Measurements from ENCODE around the gene ATRIP.
A peak's percentile ranks its signal among the peaks of the same experiment; 100 is the strongest.

ATRIP gene

DNA sequence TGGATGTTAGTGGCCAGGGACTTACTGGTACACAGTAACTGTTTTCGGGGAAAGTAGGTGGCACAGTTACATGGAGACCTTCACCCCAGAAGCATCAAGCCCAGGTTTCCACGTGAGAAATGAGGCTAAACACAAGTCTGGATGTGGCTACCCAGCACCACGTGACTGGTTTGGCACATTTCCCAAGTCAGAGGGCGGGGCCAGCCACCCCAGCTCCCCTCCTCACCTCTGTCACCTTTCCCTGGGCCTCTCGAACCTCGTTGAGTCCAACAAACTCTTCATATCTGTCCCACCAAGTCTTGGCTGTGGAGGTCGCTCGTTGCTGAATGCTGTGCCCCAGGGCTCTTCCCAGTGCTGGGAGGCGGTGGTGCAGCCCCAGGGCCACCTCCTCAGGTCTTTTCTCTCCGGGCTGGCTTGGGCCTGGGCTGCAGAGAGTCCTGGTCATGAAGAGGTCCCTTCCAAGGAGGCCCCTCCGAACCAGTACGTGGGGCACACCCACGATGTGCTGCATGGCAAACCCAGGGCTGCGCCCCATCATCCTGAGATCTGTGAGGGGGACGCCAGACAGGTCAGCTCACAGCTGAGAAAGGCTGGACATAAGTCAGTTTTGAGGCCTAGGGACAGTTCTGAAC, 11.8 kb upstream of the ATRIP start:
- Histone ChIP-seq H3K27me3 (ENCODE audit: control insufficient read depth in 1 of 2, insufficient read depth in 2 of 2, low read length in 2 of 2) (no peaks in the 10 kb centered on the region), H3K36me3 (ENCODE audit: insufficient read depth, low read length) (peaks cover 14% of the 10 kb centered on the region), H3K9ac (ENCODE audit: low read length) (no peak overlapping the region), H3K9me3 (ENCODE audit: low read length) (no peaks in the 10 kb centered on the region), H3K4me1 (ENCODE audit: insufficient read depth, low read length) (peaks cover 20% of the 10 kb centered on the region), H3K27ac (ENCODE audit: low read depth, low read length) (peak overlapping the region; percentile 28), H3K4me3 (ENCODE audit: low read depth in 1 of 2, low read length in 2 of 2) (no peak overlapping the region)

DNA sequence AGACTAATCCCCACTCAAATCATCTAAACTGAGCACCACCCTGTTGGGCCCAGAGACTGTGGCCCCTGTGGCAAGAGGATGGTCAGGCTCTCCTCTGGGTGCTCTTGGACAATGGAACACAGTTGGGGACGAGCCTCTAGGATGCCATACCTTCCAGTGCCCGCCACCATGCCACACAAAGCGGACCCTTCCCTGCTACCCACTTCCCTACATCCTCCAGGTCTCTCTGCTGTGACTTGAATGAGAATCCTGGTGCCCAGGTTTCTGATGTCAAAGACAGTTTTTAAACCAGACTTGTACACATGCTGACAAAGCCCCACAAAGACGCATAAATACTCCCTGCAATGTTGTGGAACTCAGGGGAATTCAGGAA, 11.3 kb upstream of the ATRIP start:
- H3K27me3 ChIP-seq (ENCODE audit: control insufficient read depth in 1 of 2, insufficient read depth in 2 of 2, low read length in 2 of 2), result no peaks in the 10 kb centered on the region
- H3K9me3 ChIP-seq (ENCODE audit: low read length), result no peaks in the 10 kb centered on the region
- H3K36me3 ChIP-seq (ENCODE audit: insufficient read depth, low read length), result peaks cover 14% of the 10 kb centered on the region
- no peak overlapping the region for H3K9ac ChIP-seq (ENCODE audit: low read length)
- peak overlapping the region; percentile 28 for H3K27ac ChIP-seq (ENCODE audit: low read depth, low read length)
- no peak overlapping the region for H3K4me3 ChIP-seq (ENCODE audit: low read depth in 1 of 2, low read length in 2 of 2)
- peaks cover 17% of the 10 kb centered on the region for H3K4me1 ChIP-seq (ENCODE audit: insufficient read depth, low read length)

DNA sequence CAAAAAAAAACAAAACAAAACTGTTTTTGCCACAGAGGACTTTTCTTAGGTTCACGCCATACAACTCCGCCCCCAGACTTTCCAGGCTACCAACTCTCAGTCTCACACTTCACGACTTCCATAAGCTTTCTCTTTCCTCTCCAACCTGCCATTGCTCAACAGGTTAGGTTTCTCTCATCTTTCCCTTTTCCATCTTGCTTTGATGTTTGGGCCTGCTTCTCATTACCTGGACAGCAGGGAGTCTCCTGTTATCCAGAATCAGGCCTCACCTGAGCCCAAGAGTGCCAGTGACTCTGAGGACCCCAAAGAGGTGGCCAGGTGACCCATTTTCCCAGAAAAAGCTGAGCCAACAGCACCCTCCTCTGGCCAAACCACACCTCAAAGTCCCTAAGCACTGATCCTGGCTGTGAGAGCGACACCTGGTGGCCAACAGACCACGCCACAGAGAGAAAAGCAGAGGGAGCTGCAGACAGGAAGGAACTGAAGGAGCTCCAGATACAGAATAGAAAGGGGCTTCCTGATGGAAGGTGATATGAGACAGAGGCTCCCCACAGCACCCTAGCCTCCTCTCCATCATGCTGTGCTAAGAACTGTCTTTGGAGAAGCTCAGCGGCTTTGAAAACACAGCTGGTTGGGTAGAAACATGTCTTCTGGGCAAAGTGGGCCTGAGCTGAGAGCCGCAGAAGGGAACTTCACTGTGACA, 10.6 kb upstream of the ATRIP start:
- Histone ChIP-seq H3K9ac (ENCODE audit: low read length) (no peak overlapping the region), H3K4me3 (ENCODE audit: low read depth in 1 of 2, low read length in 2 of 2) (no peak overlapping the region), H3K9me3 (ENCODE audit: low read length) (no peaks in the 10 kb centered on the region), H3K36me3 (ENCODE audit: insufficient read depth, low read length) (peaks cover 14% of the 10 kb centered on the region), H3K27me3 (ENCODE audit: control insufficient read depth in 1 of 2, insufficient read depth in 2 of 2, low read length in 2 of 2) (no peaks in the 10 kb centered on the region), H3K4me1 (ENCODE audit: insufficient read depth, low read length) (peaks cover 13% of the 10 kb centered on the region), H3K27ac (ENCODE audit: low read depth, low read length) (peak overlapping the region; percentile 28)

DNA sequence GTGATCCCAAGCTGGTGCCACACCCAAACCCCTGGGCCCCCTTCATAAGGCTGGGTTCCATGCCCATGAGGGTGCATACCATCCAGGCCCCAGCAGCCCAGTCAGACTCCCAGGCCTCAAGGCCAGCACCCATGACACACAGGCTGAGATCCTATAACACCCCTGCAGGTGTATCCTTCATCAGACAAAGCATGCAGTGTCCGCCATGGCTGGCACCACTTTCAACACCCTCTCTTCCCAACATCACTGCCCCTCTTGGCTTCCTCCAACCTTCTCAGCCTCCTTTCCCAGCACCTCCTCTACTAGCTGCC, 10.1 kb upstream of the ATRIP start:
- no peak overlapping the region for H3K9ac ChIP-seq (ENCODE audit: low read length)
- H3K36me3 ChIP-seq (ENCODE audit: insufficient read depth, low read length), result peaks cover 15% of the 10 kb centered on the region
- no peaks in the 10 kb centered on the region for H3K27me3 ChIP-seq (ENCODE audit: control insufficient read depth in 1 of 2, insufficient read depth in 2 of 2, low read length in 2 of 2)
- H3K27ac ChIP-seq (ENCODE audit: low read depth, low read length), result no peak overlapping the region
- H3K9me3 ChIP-seq (ENCODE audit: low read length), result no peaks in the 10 kb centered on the region
- H3K4me1 ChIP-seq (ENCODE audit: insufficient read depth, low read length), result peaks cover 18% of the 10 kb centered on the region
- H3K4me3 ChIP-seq (ENCODE audit: low read depth in 1 of 2, low read length in 2 of 2), result no peak overlapping the region

DNA sequence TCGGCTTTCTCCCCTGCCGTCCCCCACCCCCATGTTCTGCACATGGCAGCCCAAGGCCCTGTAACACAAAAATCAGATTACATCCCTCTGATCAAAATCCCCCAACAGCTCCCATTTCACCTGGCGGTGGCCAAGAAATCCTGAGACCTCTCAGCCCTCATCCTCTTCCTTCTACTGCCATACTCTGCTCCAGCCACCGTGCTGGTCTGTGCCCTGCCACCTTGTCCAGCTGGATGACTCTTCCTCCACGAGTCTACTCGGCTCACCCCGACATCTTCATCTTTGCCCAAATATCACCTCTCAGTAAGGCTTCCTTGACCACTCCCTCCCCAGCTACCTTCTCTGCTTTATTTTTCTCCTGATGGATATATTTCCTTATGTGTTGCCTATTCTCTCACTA, 9.7 kb upstream of the ATRIP start:
- Histone ChIP-seq H3K36me3 (ENCODE audit: insufficient read depth, low read length) (peaks cover 19% of the 10 kb centered on the region), H3K4me1 (ENCODE audit: insufficient read depth, low read length) (peaks cover 22% of the 10 kb centered on the region), H3K27me3 (ENCODE audit: control insufficient read depth in 1 of 2, insufficient read depth in 2 of 2, low read length in 2 of 2) (no peaks in the 10 kb centered on the region), H3K27ac (ENCODE audit: low read depth, low read length) (no peak overlapping the region), H3K9me3 (ENCODE audit: low read length) (no peaks in the 10 kb centered on the region), H3K4me3 (ENCODE audit: low read depth in 1 of 2, low read length in 2 of 2) (no peak overlapping the region), H3K9ac (ENCODE audit: low read length) (no peak overlapping the region)

DNA sequence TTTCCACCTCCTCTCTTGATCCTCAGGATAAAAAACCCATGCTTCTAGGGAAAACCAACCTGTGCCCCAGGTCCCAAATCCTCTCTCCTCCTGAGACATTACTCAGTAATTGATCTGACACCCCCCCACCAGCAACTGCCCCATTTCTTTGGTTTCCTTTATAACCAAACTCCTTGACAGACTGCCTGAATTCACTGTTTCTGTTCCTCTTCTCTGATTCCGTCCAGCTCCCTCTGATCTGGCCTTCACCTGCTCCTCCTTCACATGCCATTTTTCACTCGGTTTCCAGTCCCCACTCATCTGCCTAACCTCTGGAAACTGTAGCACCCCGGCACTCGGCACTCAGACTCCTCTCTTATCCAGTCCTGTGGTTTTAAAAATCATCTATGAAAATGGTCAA, 8.7 kb upstream of the ATRIP start:
- Histone ChIP-seq H3K4me1 (ENCODE audit: insufficient read depth, low read length) (peaks cover 25% of the 10 kb centered on the region), H3K27me3 (ENCODE audit: control insufficient read depth in 1 of 2, insufficient read depth in 2 of 2, low read length in 2 of 2) (no peaks in the 10 kb centered on the region)

DNA sequence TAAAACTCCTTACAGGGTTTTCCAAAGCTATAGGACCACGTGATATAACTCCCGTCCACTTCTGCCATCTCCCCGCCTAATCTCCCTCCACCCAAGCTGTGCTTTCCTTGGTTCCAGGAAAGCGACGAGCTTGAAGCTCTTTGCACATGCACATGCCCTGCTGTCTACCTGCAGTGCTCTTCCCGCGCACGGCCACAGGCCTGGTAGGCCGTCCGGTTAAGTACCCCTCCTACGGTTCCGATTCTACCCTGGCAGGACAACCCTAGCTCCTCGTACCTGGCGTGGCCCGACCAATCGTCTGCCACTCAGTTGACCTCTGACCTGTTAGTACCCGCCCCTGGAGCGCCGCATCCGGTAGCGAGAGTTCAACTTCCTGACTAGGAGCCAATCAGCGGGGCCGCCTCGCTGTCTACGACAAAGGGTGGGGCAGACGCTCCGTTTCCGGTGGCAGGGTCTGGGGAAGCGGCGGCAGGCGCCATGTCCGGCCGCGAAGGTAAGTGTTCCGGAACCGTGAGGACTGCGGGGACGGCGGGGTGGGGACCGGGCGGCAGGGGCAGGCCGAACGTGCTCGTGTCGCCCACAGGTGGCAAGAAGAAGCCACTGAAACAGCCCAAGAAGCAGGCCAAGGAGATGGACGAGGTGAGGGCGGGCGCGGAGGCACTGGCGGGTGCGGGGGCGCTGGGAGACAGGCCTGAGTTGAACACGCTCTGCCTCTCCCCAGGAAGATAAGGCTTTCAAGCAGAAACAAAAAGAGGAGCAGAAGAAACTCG, 6.5 kb upstream of the ATRIP start, which contains the start of the genes CCDC51 and TMA7:
CCDC51 (minus strand) TSS at position 300 of the 770 bp plus-strand sequence. CDS start 4,991 bp downstream, outside the sequence.
TMA7 (plus strand) TSS at position 438 of the 770 bp plus-strand sequence; CDS start at position 478, 40 bp downstream.
- peak within 1 kb of the TSS; percentile 91 to 92 for H3K4me3 ChIP-seq (ENCODE audit: low read depth in 1 of 2, low read length in 2 of 2)
- peak within 1 kb of the TSS; percentile 75 for H3K9ac ChIP-seq (ENCODE audit: low read length)
- peak within 1 kb of the TSS; percentile 91 for H3K27ac ChIP-seq (ENCODE audit: low read depth, low read length)
- H3K36me3 ChIP-seq (ENCODE audit: insufficient read depth, low read length), result peaks cover 27% of the 10 kb centered on the region
- no peaks in the 10 kb centered on the region for H3K9me3 ChIP-seq (ENCODE audit: low read length)
- H3K27me3 ChIP-seq (ENCODE audit: control insufficient read depth in 1 of 2, insufficient read depth in 2 of 2, low read length in 2 of 2), result no peaks in the 10 kb centered on the region
- H3K4me1 ChIP-seq (ENCODE audit: insufficient read depth, low read length), result peaks cover 25% of the 10 kb centered on the region

More for the DNA sequence above, 8.7 kb upstream of the ATRIP start:
- no peaks in the 10 kb centered on the region for H3K9me3 ChIP-seq (ENCODE audit: low read length)
- H3K4me3 ChIP-seq (ENCODE audit: low read depth in 1 of 2, low read length in 2 of 2), result no peak overlapping the region
- H3K27ac ChIP-seq (ENCODE audit: low read depth, low read length), result no peak overlapping the region
- no peak overlapping the region for H3K9ac ChIP-seq (ENCODE audit: low read length)
- H3K36me3 ChIP-seq (ENCODE audit: insufficient read depth, low read length), result peaks cover 17% of the 10 kb centered on the region

DNA sequence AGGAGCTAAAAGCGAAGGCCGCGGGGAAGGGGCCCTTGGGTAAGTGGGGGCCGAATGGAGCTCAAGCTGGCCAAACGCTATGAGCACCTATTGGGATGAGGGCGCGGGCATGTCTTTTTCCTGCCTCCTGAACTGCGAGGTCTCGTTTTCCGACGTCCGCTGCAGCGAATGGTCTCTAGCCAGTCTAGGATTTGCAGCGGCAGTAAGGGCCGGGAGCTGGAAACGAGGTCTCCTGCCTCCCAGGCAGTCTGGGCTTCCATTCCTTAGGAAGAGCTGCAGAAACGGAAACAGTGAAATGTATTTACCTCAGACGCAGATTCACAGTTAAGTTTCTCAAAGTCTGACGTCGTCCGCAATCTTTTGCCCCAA, 6.0 kb upstream of the ATRIP start:
- H3K36me3 ChIP-seq (ENCODE audit: insufficient read depth, low read length), result peaks cover 27% of the 10 kb centered on the region
- peaks cover 25% of the 10 kb centered on the region for H3K4me1 ChIP-seq (ENCODE audit: insufficient read depth, low read length)
- peak overlapping the region; percentile 91 to 92 for H3K4me3 ChIP-seq (ENCODE audit: low read depth in 1 of 2, low read length in 2 of 2)
- peak overlapping the region; percentile 75 for H3K9ac ChIP-seq (ENCODE audit: low read length)
- H3K9me3 ChIP-seq (ENCODE audit: low read length), result no peaks in the 10 kb centered on the region
- no peaks in the 10 kb centered on the region for H3K27me3 ChIP-seq (ENCODE audit: control insufficient read depth in 1 of 2, insufficient read depth in 2 of 2, low read length in 2 of 2)
- peak overlapping the region; percentile 91 for H3K27ac ChIP-seq (ENCODE audit: low read depth, low read length)

DNA sequence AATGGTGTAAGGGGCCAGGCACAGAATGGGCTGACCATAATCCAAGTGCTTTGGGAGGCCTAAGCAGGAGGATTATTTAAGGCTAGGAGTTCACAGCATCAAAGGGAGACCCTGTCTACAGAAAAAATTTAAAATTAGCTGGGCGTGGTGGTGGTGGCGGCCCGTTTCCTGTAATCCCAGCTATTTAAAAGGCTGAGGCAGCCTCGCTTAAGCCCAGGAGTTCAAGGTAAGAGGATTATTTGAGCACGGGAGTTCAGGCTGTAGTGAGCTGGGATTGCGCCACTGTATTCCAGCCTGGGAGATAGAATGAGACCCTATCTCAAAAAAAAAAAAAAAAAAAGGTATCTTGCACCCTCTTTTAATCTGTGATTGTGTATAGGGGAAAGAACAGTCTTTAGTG, 4.6 kb upstream of the ATRIP start:
- H3K9ac ChIP-seq (ENCODE audit: low read length), result no peak overlapping the region
- H3K27ac ChIP-seq (ENCODE audit: low read depth, low read length), result no peak overlapping the region
- H3K9me3 ChIP-seq (ENCODE audit: low read length), result no peaks in the 10 kb centered on the region
- peaks cover 27% of the 10 kb centered on the region for H3K36me3 ChIP-seq (ENCODE audit: insufficient read depth, low read length)
- H3K4me1 ChIP-seq (ENCODE audit: insufficient read depth, low read length), result peaks cover 26% of the 10 kb centered on the region
- no peak overlapping the region for H3K4me3 ChIP-seq (ENCODE audit: low read depth in 1 of 2, low read length in 2 of 2)
- H3K27me3 ChIP-seq (ENCODE audit: control insufficient read depth in 1 of 2, insufficient read depth in 2 of 2, low read length in 2 of 2), result no peaks in the 10 kb centered on the region

DNA sequence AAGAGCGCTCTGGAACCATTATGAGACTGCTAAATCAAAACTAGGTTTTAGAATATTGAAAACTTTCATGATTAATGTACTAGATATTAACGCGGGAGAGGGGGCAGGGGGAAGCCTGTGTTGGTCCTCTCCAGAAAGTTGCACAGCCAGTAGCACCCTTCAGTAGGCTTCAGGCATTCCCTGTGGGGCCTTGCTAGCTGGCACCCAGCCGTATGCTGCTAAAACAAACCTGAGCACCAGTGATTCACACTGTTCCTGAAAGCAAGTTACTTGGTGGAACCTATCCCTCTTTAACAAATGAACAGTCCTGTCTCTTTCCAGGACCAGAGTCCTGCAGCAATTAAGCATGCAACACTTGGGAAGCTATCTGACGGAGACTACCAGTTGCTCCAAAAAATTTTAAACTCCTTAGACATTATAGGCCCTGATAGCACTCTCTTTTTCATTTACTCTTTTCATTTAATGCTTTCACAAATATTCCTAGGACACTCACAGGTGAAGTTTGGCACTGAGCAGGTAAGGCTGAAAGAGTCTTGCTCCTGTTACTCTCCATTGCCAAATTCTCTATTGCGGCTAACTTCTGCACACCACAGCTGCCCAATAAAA, 1.2 kb upstream of the ATRIP start:
- Histone ChIP-seq H3K36me3 (ENCODE audit: insufficient read depth, low read length) (peaks cover 27% of the 10 kb centered on the region), H3K27me3 (ENCODE audit: control insufficient read depth in 1 of 2, insufficient read depth in 2 of 2, low read length in 2 of 2) (no peaks in the 10 kb centered on the region), H3K9ac (ENCODE audit: low read length) (no peak overlapping the region), H3K4me1 (ENCODE audit: insufficient read depth, low read length) (peaks cover 33% of the 10 kb centered on the region), H3K4me3 (ENCODE audit: low read depth in 1 of 2, low read length in 2 of 2) (peak overlapping the region in 1 of 2 donors; percentile 94), H3K9me3 (ENCODE audit: low read length) (no peaks in the 10 kb centered on the region), H3K27ac (ENCODE audit: low read depth, low read length) (peak overlapping the region; percentile 92)

DNA sequence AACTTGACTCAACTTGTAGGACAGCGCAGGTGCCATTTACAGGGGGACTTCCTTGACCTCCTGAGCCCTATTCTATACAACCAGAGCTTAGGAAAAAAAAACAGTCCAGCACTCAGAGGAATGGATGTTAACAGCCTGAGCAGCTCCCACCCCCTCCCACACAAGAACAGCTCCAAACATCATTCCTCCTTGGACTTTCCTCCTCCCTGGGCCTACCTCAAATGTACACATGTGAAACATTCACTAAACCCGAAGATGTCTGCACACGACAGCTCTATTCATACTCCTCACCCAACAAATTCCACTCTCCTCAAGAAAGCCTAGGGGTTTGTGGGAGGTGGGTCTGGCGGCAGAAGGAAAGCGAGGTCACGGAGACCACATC, 503 bp upstream of the ATRIP start:
- Histone ChIP-seq H3K9me3 (ENCODE audit: low read length) (no peaks in the 10 kb centered on the region), H3K9ac (ENCODE audit: low read length) (peak overlapping the region; percentile 90), H3K36me3 (ENCODE audit: insufficient read depth, low read length) (peaks cover 27% of the 10 kb centered on the region)

More for the DNA sequence above, 503 bp upstream of the ATRIP start:
- peak overlapping the region; percentile 92 for H3K27ac ChIP-seq (ENCODE audit: low read depth, low read length)
- H3K4me3 ChIP-seq (ENCODE audit: low read depth in 1 of 2, low read length in 2 of 2), result peak overlapping the region; percentile 47 to 94
- H3K4me1 ChIP-seq (ENCODE audit: insufficient read depth, low read length), result peaks cover 32% of the 10 kb centered on the region
- H3K27me3 ChIP-seq (ENCODE audit: control insufficient read depth in 1 of 2, insufficient read depth in 2 of 2, low read length in 2 of 2), result no peaks in the 10 kb centered on the region

Measured in muscle layer of colon (tissue), 2 donors.